Natural killer cell (primary cell): ENCODE data around the gene ADGRF1. TPM values are rescaled to one million over a fixed set of nuclear protein-coding genes. Genes with fewer than 3 reads are reported as not detected.
"Not testable (repeated sequence)": the region's sequence is repeated elsewhere in the genome, so short reads cannot be mapped to it uniquely, and the experiment has no call there.

Source experiments
- ATAC-seq, 3 donors: fragments of 150-1000 bp in 2 of 3; fragments of 200-7000 bp in 1 of 3; cut with Tn5 transposase; 1 replicate in 1 of 3; 2 replicates in 2 of 3; pipeline ENCODE4 v1.10.0; 2021; ENCODE audit warnings: mild to moderate bottlenecking in 2 of 3, moderate library complexity in 2 of 3
- DNase-seq, 2 donors: peaks; one replicate each; pipeline versions ENCODE4 v3.0.0 to v3.0.0-alpha.2; 2013 to 2021; ENCODE audit warnings: mixed read lengths in 1 of 2
- H3K27ac ChIP-seq: one replicate; pipeline ENCODE4 v1.5.1; 2013; ENCODE audit warnings: mild to moderate bottlenecking, low read length
- H3K27me3 ChIP-seq: one replicate; pipeline ENCODE4 v1.6.1; 2013; ENCODE audit warnings: low read length; ENCODE audit not compliant: control insufficient read depth, insufficient read depth
- H3K36me3 ChIP-seq: one replicate; pipeline ENCODE4 v1.6.1; 2013; ENCODE audit warnings: low read length; ENCODE audit not compliant: control insufficient read depth, insufficient read depth
- H3K4me1 ChIP-seq: one replicate; pipeline ENCODE4 v1.6.1; 2013; ENCODE audit warnings: low read length; ENCODE audit not compliant: control insufficient read depth, insufficient read depth
- H3K4me3 ChIP-seq: one replicate; pipeline ENCODE4 v1.5.1; 2013; ENCODE audit warnings: low read length
- H3K9me3 ChIP-seq: one replicate; pipeline ENCODE4 v1.6.1; 2013; ENCODE audit warnings: low read length; ENCODE audit not compliant: control insufficient read depth, insufficient read depth
- H3K27ac Mint-ChIP-seq, 2 donors: one replicate each; pipeline ENCODE4 v1.8.0; 2022; ENCODE audit warnings: mild to moderate bottlenecking in 2 of 2, mixed read lengths in 2 of 2, moderate library complexity in 1 of 2
- H3K27me3 Mint-ChIP-seq, 2 donors: one replicate each; pipeline ENCODE4 v1.8.0; 2022; ENCODE audit warnings: low read depth in 2 of 2, mixed read lengths in 2 of 2
- H3K36me3 Mint-ChIP-seq: one replicate; pipeline ENCODE4 v1.8.0; 2022; ENCODE audit warnings: mixed read lengths
- H3K4me1 Mint-ChIP-seq, 2 donors: one replicate each; pipeline ENCODE4 v1.8.0; 2022; ENCODE audit warnings: mixed read lengths in 2 of 2
- H3K4me3 Mint-ChIP-seq: one replicate; pipeline ENCODE4 v1.8.0; 2022; ENCODE audit warnings: mild to moderate bottlenecking, moderate library complexity, mixed read lengths
- H3K9me3 Mint-ChIP-seq, 2 donors: one replicate each; pipeline ENCODE4 v1.8.0; 2022; ENCODE audit warnings: mixed read lengths in 2 of 2
- WGBS: methylation state at CpG from one replicate; pipeline ENCODE4 v1.1.7; 2013; ENCODE audit warnings: missing lambda C conversion rate; ENCODE audit not compliant: insufficient coverage; 5-methylcytosine and 5-hydroxymethylcytosine counted together
- intact Hi-C: fragments of 100-400 bp; cut with micrococcal nuclease; formaldehyde crosslinking; loops from one replicate; pipeline ENCODE4 v1.14.2; 2022
- total RNA-seq, 4 donors: library from RNA; stranded (reverse); fragments of 120-200 nt in 1 of 4; gene quantifications; one replicate each; pipeline versions ENCODE4 v1.2.3 to v1.2.4, GENCODE V29; 2013 to 2022
- TF ChIP-seq, protein P1 (sequence below): fragments of 200-600 bp; IDR thresholded peaks from one replicate; pipeline ENCODE4 v1.8.0; 2022; ENCODE audit warnings: antibody characterized with exemption

Gene ADGRF1
- total RNA-seq, 3 donors from 2014 or later (not counting 1 experiment from before 2014, with no cell fraction given) = not detected

DNA sequence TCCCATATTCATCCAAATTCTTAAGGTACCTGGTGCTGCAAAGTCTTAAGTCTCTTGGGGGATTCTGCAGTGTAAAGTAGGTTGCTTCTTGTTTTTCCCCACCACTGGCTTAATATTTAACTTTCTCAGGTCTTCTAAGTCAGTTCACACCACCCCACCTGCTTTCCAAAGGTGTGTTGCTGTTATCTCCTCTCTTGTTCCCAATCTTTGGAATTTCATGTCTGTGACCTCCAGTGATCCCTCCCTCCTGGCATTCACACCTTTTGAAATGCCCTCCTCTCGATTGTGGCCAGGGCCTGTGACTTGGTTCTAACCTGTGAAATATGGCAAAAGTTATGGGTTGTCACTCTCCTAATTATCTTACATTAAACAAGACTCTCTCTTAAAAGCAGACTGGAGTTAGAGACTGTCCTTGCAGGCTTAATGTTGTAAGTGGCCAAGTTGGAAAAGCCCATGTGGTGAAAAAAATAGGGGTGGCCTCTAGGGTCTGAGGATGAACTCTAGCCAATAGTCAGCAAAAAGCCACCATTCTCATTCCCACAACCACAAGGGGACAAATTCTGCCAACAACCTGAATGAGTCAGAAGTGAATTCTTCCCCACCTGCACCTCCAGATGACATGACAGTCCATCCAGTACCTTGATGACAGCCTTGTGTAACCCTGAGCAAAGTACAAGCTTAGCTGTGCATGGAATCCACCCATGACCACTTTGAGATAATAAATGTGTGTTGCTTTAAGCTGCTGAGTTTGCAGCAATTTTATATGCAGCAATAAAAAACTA, 45.1 kb downstream of the ADGRF1 start:
- ATAC-seq (no peak), DNase-seq (no peak)
- peaks cover 0 to 26% of the 10 kb centered on the region in 2 donors for H3K27me3 Mint-ChIP-seq
- Histone ChIP-seq H3K9me3 (no peaks in the 10 kb centered on the region), H3K4me3 (no peak overlapping the region), H3K27me3 (no peaks in the 10 kb centered on the region), H3K4me1 (no peaks in the 10 kb centered on the region), H3K27ac (no peak overlapping the region), H3K36me3 (no peaks in the 10 kb centered on the region)
- TF ChIP-seq, protein P1, sequence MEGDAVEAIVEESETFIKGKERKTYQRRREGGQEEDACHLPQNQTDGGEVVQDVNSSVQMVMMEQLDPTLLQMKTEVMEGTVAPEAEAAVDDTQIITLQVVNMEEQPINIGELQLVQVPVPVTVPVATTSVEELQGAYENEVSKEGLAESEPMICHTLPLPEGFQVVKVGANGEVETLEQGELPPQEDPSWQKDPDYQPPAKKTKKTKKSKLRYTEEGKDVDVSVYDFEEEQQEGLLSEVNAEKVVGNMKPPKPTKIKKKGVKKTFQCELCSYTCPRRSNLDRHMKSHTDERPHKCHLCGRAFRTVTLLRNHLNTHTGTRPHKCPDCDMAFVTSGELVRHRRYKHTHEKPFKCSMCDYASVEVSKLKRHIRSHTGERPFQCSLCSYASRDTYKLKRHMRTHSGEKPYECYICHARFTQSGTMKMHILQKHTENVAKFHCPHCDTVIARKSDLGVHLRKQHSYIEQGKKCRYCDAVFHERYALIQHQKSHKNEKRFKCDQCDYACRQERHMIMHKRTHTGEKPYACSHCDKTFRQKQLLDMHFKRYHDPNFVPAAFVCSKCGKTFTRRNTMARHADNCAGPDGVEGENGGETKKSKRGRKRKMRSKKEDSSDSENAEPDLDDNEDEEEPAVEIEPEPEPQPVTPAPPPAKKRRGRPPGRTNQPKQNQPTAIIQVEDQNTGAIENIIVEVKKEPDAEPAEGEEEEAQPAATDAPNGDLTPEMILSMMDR = no peak
- no peaks in the 10 kb centered on the region for H3K4me1 Mint-ChIP-seq
- no peak overlapping the region for H3K27ac Mint-ChIP-seq
- intact Hi-C loops = no loop called here
- no peaks in the 10 kb centered on the region for H3K36me3 Mint-ChIP-seq
- WGBS = no CpG with 5 or more reads among the region's 1 CpG
- no peak overlapping the region for H3K4me3 Mint-ChIP-seq
- no peaks in the 10 kb centered on the region for H3K9me3 Mint-ChIP-seq

- no peaks in the 10 kb centered on the region for H3K4me1 Mint-ChIP-seq
- no CpG with 5 or more reads among the region's 1 CpG for WGBS
Measured at GRCh38 chr6:46994933-46995332, 47.2 kb downstream of the ADGRF1 start.

DNA sequence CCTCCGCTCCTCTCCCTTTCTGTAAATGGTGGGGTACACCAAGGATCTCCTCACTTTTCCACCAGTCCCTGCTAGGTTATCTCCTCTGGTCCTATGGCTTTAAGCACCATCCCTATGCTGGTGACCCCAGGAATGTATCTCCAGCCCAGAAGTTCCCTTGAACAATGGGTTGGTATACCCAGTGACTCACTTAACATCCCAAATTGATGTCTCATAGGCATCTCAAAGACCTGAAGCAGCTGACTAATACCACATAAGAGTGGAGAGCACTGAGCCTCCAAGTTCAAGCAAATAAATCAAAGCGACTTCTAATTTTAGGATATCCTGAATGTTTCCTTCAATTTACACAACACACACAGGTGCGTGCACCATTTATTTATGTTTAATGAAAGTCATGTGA, 48.3 kb downstream of the ADGRF1 start:
- intact Hi-C loops = no loop called here
- H3K27ac ChIP-seq = no peak overlapping the region
- H3K4me1 ChIP-seq = no peaks in the 10 kb centered on the region
- Mint-ChIP-seq H3K27ac (no peak overlapping the region), H3K9me3 (no peaks in the 10 kb centered on the region), H3K27me3 (peaks cover 4 to 25% of the 10 kb centered on the region in 2 donors), H3K36me3 (no peaks in the 10 kb centered on the region), H3K4me3 (no peak overlapping the region), H3K4me1 (no peaks in the 10 kb centered on the region)
- H3K9me3 ChIP-seq = no peaks in the 10 kb centered on the region
- no peaks in the 10 kb centered on the region for H3K27me3 ChIP-seq
- no peak for DNase-seq
- no peak overlapping the region for H3K4me3 ChIP-seq
- 100% methylated on average over 1 of the region's 3 CpGs for WGBS
- TF ChIP-seq, protein P1 = no peak
- no peak for ATAC-seq
- H3K36me3 ChIP-seq = no peaks in the 10 kb centered on the region

More at GRCh38 chr6:46994933-46995332, 47.2 kb downstream of the ADGRF1 start:
- Mint-ChIP-seq H3K27ac (no peak overlapping the region), H3K36me3 (no peaks in the 10 kb centered on the region), H3K4me3 (no peak overlapping the region), H3K27me3 (peaks cover 4 to 26% of the 10 kb centered on the region in 2 donors), H3K9me3 (no peaks in the 10 kb centered on the region)
- TF ChIP-seq, protein P1 = no peak
- no peaks in the 10 kb centered on the region for H3K9me3 ChIP-seq
- DNase-seq = no peak
- no peak overlapping the region for H3K4me3 ChIP-seq
- no peaks in the 10 kb centered on the region for H3K36me3 ChIP-seq
- no peak overlapping the region for H3K27ac ChIP-seq
- no peak for ATAC-seq
- H3K27me3 ChIP-seq = no peaks in the 10 kb centered on the region
- intact Hi-C loops = no loop called here
- no peaks in the 10 kb centered on the region for H3K4me1 ChIP-seq

DNA sequence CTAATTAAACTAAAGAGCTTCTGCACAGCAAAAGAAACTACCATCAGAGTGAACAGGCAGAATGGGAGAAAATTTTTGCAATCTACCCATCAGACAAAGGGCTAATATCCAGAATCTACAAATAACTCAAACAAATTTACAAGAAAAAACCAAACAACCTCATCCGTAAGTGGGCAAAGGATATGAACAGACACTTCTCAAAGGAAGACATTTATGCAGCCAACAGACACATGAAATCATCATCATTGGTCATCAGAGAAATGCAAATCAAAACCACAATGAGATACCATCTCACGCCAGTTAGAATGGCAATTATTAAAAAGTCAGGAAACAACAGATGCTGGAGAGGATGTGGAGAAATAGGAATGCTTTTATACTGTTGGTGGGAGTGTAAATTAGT, 49.7 kb downstream of the ADGRF1 start:
- H3K27me3 Mint-ChIP-seq = peaks cover 4 to 18% of the 10 kb centered on the region in 2 donors
- 95% methylated on average over 1 of the region's 2 CpGs for WGBS
- H3K4me1 ChIP-seq, H3K27ac ChIP-seq, H3K27ac Mint-ChIP-seq, intact Hi-C loops, H3K9me3 ChIP-seq, H3K9me3 Mint-ChIP-seq, H3K36me3 Mint-ChIP-seq, ATAC-seq, H3K27me3 ChIP-seq, H3K4me1 Mint-ChIP-seq, H3K4me3 Mint-ChIP-seq, H3K36me3 ChIP-seq, DNase-seq, H3K4me3 ChIP-seq: not testable (repeated sequence)

- H3K27me3 Mint-ChIP-seq = peaks cover 4 to 10% of the 10 kb centered on the region in 2 donors
- H3K27me3 ChIP-seq, H3K4me1 ChIP-seq, H3K4me1 Mint-ChIP-seq, intact Hi-C loops, H3K27ac ChIP-seq, H3K4me3 ChIP-seq, H3K9me3 Mint-ChIP-seq, H3K9me3 ChIP-seq, H3K27ac Mint-ChIP-seq, H3K4me3 Mint-ChIP-seq, H3K36me3 ChIP-seq, ATAC-seq, H3K36me3 Mint-ChIP-seq: not testable (repeated sequence)
- 33% methylated on average over 2 of the region's 6 CpGs for WGBS
- DNase-seq = peak in 1 of 2 donors; percentile 6
Measured at GRCh38 chr6:46990818-46991510, 51.2 kb downstream of the ADGRF1 start.
